DMS79 (cell line): ENCODE results near the gene HOXB4.

Experiments
- DNase-seq: peaks from one replicate; lab custom pipeline; 2025; lab: John Stamatoyannopoulos, UW

Gene HOXB4

GRCh38 chr17:48589831-48590606, 11.9 kb upstream of the HOXB4 start, which contains the start of gene HOXB3:
HOXB3 (minus strand) TSS chr17:48590241; CDS start chr17:48552474, 37,767 bp downstream.
- no peak for DNase-seq

DNA sequence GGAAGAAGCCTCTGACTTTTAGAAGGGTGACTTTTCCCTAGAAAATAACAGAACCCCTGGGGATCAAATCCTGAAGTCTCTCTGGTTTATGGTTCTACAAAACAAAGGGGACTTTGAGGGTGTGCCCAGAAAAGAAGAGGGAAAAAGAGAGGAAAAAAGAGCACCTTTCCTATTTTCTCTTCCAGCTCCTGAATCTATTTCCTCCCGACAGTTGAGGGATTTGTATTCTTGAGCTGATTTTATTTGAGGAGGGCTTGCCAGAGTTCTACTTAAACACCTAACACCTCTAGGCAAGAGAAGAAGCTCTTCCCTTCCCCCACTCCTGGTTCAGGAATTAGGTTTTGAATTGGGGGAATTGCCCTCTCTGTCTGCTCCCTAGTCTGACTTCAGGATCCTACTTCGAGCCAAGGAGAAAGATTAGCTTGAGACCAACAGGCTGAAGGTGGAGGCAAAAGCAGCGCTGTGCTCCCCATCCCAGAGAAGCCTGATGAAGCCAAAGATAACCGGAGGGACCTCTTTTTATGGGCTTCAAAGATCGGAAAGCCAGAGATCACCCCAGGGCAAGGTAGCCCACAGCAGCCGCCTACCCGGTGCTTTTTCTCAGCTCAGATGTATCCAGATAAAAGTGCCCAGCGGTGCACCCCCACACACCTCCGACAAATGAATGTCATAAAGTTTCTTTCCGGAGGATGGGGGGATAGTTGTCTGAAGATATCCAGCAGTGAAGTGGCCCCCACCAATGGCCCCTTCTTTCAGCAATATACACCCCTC, 11.1 kb upstream of the HOXB4 start:
- DNase-seq, result no peak

- no peak for DNase-seq
Observed at GRCh38 chr17:48588528-48588927, 10.4 kb upstream of the HOXB4 start.

DNA sequence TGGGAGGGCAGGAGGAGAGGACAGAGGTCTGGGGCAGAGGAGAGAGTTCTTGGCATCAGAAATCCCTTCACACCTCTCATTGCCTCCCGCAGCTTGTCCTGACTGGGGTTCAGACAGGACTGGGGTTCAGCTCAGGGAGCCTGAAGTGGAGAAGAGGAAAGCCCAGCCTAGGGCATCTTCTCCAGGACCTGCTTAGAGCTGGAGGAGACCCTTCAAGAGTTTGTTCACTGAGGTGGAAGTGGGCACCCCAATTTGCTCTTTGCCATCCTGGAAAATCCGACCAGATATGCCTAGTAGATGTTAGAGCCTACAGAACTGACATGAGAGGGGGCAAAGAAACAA, 9.9 kb upstream of the HOXB4 start:
- DNase-seq, result no peak

DNA sequence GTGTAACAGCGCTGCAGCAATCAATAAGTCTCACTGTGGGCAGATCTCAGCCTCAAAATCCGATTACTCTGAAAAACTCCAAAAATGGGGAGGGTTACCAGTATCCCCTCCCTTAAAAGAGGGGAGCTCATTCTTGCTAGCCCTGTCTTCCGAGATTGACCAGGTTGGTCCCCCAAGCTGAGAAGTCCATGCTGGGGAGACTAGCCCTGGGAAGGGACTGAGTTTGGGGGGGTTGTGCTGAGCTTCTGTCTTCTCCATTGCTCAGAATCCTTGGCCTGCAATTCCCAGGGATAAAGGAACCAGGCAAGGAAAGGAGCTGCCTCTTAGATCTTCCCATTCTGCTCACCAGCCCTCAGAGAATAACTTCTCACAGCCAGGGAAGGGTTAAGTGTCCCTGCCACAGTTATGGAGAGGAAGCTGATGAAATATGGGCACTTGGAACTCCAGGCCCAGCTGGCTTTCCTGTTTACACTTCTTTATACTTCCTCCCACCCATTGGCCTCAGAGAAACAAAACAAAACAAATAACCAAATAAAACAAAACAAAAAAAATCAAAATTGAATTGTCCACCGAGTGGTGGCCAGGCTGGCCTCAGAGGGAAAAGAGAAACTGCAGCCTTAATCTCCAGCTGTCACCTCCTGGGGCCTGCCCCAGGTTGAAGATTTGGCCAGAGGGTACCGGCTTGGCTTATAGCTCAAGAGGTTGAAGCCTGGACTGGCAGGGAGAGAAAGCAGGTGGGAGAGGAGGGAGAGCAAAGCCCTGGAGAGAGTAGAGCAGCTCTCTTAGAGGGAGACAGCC, 9.3 kb upstream of the HOXB4 start:
- DNase-seq, result peak; percentile 40

- no peak for DNase-seq
Observed at GRCh38 chr17:48586355-48587258, 8.5 kb upstream of the HOXB4 start.

DNA sequence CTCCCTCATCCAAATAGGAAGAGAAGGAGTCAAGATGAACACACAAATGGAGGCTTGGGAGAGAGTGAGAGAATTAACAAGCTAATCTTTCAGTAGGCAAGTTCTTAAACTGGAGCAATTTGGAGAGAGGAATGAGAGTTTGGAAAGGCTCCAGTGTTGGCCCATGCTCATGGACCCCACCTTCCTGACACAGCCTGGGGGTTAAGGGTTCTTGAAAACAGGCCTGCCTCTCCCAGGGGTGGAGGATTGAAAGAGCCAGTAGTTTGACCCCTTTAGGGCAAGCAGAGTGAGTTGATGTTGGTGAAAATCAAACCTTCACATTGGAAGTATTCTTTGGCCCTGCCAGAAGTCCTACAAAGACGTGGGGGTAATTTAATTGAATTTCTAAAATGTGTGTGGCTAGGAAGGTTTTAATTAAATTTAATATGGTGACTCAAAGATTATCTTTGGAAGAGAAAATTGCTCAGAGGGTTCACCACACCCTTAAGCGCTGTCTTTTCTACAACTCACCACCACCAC, 6.1 kb upstream of the HOXB4 start:
- no peak for DNase-seq

- DNase-seq, result no peak
Observed at GRCh38 chr17:48583708-48584222, 5.6 kb upstream of the HOXB4 start.

- no peak for DNase-seq
Observed at GRCh38 chr17:48582750-48583069, 4.6 kb upstream of the HOXB4 start.

- no peak for DNase-seq
Observed at GRCh38 chr17:48579760-48580554, 1.8 kb upstream of the HOXB4 start.

- no peak for DNase-seq
Observed at GRCh38 chr17:48579471-48579759, 1.3 kb upstream of the HOXB4 start.

DNA sequence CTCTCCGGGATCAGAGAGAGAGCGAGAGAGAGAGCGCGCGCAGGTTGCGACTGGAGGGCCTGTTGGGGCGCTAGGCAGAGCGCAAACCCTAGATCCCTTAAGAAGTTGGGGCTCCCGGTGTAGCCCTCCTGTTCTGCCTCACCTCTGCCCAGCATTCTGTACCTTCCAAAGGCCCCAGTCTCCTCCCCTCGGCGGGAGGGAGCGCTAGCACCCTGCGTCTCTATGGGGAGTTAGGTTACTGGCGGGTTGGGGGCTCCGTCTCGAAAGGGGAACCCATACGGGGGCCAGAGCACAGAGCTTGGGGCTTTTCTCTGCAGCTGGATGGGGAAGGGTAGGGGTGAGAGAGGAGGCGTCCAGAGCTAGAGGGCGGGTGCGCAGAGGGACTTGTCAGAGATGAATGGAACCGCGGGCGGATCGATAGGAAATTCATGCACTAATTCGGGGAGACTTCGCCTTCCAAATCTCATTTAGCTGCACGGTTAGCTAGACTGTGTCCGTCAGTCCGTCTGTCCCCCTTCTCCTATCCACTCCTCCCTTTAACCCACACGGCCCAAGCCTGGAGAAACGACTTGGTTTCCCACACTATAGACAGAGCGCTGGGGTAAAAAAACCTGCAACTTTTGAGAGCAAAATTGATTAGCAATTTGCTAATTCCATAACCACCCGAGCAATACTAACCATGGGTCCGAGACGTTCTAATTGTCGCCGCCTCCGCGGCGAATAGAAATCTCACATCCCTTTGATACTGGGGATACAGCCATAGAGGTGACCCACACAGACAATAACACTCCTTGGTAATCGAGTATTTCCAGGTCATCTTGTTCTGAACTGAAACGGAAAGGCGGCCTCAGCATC, 693 bp upstream of the HOXB4 start:
- no peak for DNase-seq

DNA sequence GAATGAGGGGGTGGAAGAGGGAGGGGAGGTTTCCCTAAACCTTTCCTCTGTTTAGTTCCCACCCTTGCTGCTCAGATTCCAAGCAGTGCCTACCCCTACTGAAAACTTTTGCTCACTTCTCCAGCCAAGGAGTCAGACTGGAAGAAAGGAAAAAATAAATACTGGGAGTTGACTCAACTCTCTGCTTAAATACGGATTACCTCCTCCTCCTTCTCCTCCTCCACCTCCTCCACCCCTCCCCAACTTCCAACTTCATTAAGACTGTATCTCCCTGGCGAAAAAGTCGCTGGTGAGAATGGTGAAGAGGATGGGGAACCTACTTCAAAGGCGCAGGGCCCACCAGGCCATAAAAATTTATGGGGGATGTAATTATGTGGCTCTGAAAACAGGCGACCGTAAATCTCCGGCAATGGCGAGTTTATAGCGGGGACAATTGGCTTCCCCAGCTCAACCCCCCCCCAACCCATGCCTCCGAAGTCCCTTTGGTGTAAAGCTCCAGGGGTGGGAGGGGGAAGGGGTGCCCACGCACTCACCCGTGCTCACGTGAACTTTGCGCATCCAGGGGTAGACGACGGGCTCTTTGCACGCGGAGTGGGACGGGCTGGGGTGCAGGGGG, 712 bp downstream of the HOXB4 start:
- no peak for DNase-seq

- no peak for DNase-seq
Observed at GRCh38 chr17:48576479-48577309, 1.5 kb downstream of the HOXB4 start.

- no peak for DNase-seq
Observed at GRCh38 chr17:48575673-48576478, 2.3 kb downstream of the HOXB4 start.

- DNase-seq, result peak; percentile 63
Observed at GRCh38 chr17:48575066-48575582, 3.0 kb downstream of the HOXB4 start.

- DNase-seq, result no peak
Observed at GRCh38 chr17:48574505-48575065, 3.6 kb downstream of the HOXB4 start.
